Measurements from ENCODE around the gene HS3ST1. TPM values are rescaled to one million over a fixed set of nuclear protein-coding genes. Genes with fewer than 3 reads are reported as not detected.
"Not testable (repeated sequence)": the region's sequence is repeated elsewhere in the genome, so short reads cannot be mapped to it uniquely, and the experiment has no call there.

Gene HS3ST1
- total RNA-seq, 1 donor from 2014 or later = 4.2 TPM

- no peak for DNase-seq (ENCODE audit: low spot score)
Observed at GRCh38 chr4:11404431-11404830, 24.3 kb downstream of the HS3ST1 start.

- DNase-seq (ENCODE audit: low spot score) = no peak
Observed at GRCh38 chr4:11402192-11402591, 26.5 kb downstream of the HS3ST1 start.

- DNase-seq (ENCODE audit: low spot score) = no peak
Observed at GRCh38 chr4:11399461-11399971, 29.2 kb downstream of the HS3ST1 start.

- no peak for DNase-seq (ENCODE audit: low spot score)
Observed at GRCh38 chr4:11397819-11398610, 30.7 kb downstream of the HS3ST1 start.

- DNase-seq (ENCODE audit: low spot score) = no peak
Observed at GRCh38 chr4:11397146-11397545, 31.5 kb downstream of the HS3ST1 start.

- no peak for DNase-seq (ENCODE audit: low spot score)
Observed at GRCh38 chr4:11393551-11393950, 35.1 kb downstream of the HS3ST1 start.

GRCh38 chr4:11384072-11384471, 44.6 kb downstream of the HS3ST1 start:
- not testable (repeated sequence) for DNase-seq (ENCODE audit: low spot score)

- no peak for DNase-seq (ENCODE audit: low spot score)
Observed at GRCh38 chr4:11376571-11376970, 52.1 kb downstream of the HS3ST1 start.

GRCh38 chr4:11376146-11376545, 52.5 kb downstream of the HS3ST1 start:
- DNase-seq (ENCODE audit: low spot score) = no peak

- no peak for DNase-seq (ENCODE audit: low spot score)
Observed at GRCh38 chr4:11368701-11369115, 60.0 kb downstream of the HS3ST1 start.

GRCh38 chr4:11367371-11367770, 61.3 kb downstream of the HS3ST1 start:
- no peak for DNase-seq (ENCODE audit: low spot score)

- DNase-seq (ENCODE audit: low spot score) = no peak
Observed at GRCh38 chr4:11366859-11367258, 61.8 kb downstream of the HS3ST1 start.

GRCh38 chr4:11365039-11365438, 63.7 kb downstream of the HS3ST1 start:
- DNase-seq (ENCODE audit: low spot score) = no peak

- DNase-seq (ENCODE audit: low spot score) = no peak
Observed at GRCh38 chr4:11359591-11359990, 69.1 kb downstream of the HS3ST1 start.

GRCh38 chr4:11355226-11355625, 73.5 kb downstream of the HS3ST1 start:
- no peak for DNase-seq (ENCODE audit: low spot score)

- DNase-seq (ENCODE audit: low spot score) = no peak
Observed at GRCh38 chr4:11354531-11354930, 74.2 kb downstream of the HS3ST1 start.

GRCh38 chr4:11348449-11349088, 80.1 kb downstream of the HS3ST1 start:
- DNase-seq (ENCODE audit: low spot score) = no peak

GRCh38 chr4:11344916-11345315, 83.8 kb downstream of the HS3ST1 start:
- DNase-seq (ENCODE audit: low spot score) = no peak

GRCh38 chr4:11343536-11343935, 85.2 kb downstream of the HS3ST1 start:
- no peak for DNase-seq (ENCODE audit: low spot score)
